ENCODE measurements around the gene PRKCZ.

- no peak for TF ChIP-seq CTCF (IDR thresholded peaks at IDR 0.05; ENCODE audit: low read depth, low read length)
- no peak for TF ChIP-seq EZH2phosphoT487 (IDR thresholded peaks at IDR 0.05; ENCODE audit: low read depth)
Observed at GRCh38 chr1:2115702-2116341, 65.6 kb downstream of the PRKCZ start.

Measured in OCI-LY3 (cell line).